ENCODE data around the gene BTLA. TPM values are rescaled to one million over a fixed set of nuclear protein-coding genes. Genes with fewer than 3 reads are reported as not detected.
"Not testable (repeated sequence)": the region's sequence is repeated elsewhere in the genome, so short reads cannot be mapped to it uniquely, and the experiment has no call there.

Gene BTLA
- total RNA-seq, 1 donor from 2014 or later = not detected

DNA sequence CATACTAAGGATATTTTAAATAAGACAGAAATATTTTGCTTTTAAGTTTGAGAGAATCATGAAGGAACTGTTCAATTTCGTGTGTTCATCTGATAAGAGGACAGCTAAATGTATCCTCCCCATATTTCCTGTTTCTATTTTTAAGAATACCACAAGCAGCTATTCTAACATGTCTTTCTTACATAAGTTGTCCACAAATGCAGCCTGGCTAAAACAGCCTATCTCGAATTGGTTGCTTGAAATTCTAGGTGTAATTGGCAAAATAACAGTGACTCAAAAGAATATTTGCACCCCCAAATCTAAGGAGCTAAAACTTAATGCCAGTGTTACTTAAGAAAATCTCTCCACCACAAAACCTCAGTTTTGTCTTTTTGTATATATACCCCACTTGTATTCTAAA, 35.0 kb downstream of the BTLA start:
- H3K4me3 Mint-ChIP-seq (ENCODE audit: unreplicated experiment) = no peak overlapping the region
- no peak overlapping the region for H3K27ac Mint-ChIP-seq (ENCODE audit: unreplicated experiment)
- TF ChIP-seq, protein P1, sequence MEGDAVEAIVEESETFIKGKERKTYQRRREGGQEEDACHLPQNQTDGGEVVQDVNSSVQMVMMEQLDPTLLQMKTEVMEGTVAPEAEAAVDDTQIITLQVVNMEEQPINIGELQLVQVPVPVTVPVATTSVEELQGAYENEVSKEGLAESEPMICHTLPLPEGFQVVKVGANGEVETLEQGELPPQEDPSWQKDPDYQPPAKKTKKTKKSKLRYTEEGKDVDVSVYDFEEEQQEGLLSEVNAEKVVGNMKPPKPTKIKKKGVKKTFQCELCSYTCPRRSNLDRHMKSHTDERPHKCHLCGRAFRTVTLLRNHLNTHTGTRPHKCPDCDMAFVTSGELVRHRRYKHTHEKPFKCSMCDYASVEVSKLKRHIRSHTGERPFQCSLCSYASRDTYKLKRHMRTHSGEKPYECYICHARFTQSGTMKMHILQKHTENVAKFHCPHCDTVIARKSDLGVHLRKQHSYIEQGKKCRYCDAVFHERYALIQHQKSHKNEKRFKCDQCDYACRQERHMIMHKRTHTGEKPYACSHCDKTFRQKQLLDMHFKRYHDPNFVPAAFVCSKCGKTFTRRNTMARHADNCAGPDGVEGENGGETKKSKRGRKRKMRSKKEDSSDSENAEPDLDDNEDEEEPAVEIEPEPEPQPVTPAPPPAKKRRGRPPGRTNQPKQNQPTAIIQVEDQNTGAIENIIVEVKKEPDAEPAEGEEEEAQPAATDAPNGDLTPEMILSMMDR (IDR thresholded peaks at IDR 0.05; ENCODE audit: partially characterized antibody, unreplicated experiment) = no peak
- no peak for DNase-seq
- no peaks in the 10 kb centered on the region for H3K36me3 Mint-ChIP-seq (ENCODE audit: unreplicated experiment)
- H3K27me3 Mint-ChIP-seq (ENCODE audit: unreplicated experiment) = no peaks in the 10 kb centered on the region
- no peaks in the 10 kb centered on the region for H3K9me3 Mint-ChIP-seq (ENCODE audit: unreplicated experiment)
- no peaks in the 10 kb centered on the region for H3K4me1 Mint-ChIP-seq (ENCODE audit: low read depth, unreplicated experiment)

DNA sequence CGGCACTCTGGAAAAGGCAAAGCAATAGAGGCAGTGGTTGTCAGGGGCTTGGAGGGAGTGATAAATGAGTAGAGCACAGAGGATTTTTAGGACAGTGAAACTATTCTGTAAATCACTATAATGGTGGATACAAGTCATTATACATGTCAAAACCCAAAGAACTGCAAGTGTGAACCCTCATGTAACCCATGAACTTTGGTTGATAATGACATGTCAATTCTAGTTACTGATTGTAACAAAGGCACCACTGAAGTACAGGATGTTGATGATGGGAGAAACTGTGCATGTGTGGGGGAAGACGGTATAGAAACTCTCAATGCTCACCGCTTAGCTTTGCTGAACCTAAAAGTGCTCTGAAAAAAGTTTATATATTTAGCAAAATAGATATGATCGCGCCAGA, 36.0 kb downstream of the BTLA start:
- no peaks in the 10 kb centered on the region for H3K4me1 Mint-ChIP-seq (ENCODE audit: low read depth, unreplicated experiment)
- no peaks in the 10 kb centered on the region for H3K36me3 Mint-ChIP-seq (ENCODE audit: unreplicated experiment)
- DNase-seq = no peak
- no peaks in the 10 kb centered on the region for H3K27me3 Mint-ChIP-seq (ENCODE audit: unreplicated experiment)
- no peak overlapping the region for H3K4me3 Mint-ChIP-seq (ENCODE audit: unreplicated experiment)
- H3K27ac Mint-ChIP-seq (ENCODE audit: unreplicated experiment) = no peak overlapping the region
- no peaks in the 10 kb centered on the region for H3K9me3 Mint-ChIP-seq (ENCODE audit: unreplicated experiment)
- TF ChIP-seq, protein P1 (IDR thresholded peaks at IDR 0.05; ENCODE audit: partially characterized antibody, unreplicated experiment) = no peak

DNA sequence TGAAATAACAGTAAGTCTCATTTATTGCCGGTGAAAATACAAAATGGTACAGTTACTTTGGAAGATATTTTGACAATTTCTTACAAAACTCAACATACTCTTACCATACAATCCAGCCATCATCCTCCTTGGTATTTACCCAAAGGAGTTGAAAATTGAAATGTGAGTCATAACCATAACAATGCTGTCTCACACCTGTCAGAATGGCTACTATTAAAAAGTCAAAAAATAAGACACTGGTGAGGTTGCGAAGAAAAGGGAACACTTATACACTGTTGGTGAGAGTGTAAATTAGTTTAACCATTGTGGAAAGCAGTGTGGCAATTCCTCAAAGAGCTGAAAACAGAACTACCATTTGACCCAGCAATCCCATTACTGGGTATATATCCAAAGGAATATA, 37.5 kb downstream of the BTLA start:
- not testable (repeated sequence) for H3K27me3 Mint-ChIP-seq (ENCODE audit: unreplicated experiment); H3K36me3 Mint-ChIP-seq (ENCODE audit: unreplicated experiment); H3K27ac Mint-ChIP-seq (ENCODE audit: unreplicated experiment); H3K9me3 Mint-ChIP-seq (ENCODE audit: unreplicated experiment); DNase-seq; H3K4me1 Mint-ChIP-seq (ENCODE audit: low read depth, unreplicated experiment); H3K4me3 Mint-ChIP-seq (ENCODE audit: unreplicated experiment)

DNA sequence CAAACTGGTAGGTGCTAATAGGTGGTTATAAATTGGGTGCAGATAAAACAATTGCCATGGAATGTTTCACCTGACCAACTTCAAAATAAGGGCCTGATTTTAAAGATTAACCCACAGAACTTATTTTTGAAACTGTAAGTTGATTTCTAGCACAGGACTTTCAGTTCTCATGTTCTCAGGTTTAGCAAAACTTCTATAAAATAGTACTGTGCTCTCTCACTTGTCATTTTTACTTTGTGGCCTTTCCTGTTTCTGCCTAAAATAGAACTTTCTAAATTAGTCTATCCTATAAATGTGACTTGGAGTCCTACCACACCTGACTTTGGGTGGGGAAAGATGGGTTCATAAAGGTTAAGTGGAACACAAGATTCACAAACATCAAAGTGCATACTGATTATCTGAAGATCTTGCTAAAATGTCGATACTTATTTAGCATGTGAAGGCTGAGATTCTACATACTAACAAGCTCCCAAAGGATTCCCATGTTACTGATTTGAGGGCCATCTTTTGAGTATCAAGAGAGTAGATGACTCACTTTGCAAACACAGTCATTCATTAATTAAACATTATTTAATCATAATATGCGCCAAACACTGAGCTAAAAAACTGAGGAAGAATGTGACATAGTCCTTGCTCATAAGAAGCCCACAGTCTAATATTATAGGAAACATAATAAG, 38.6 kb downstream of the BTLA start:
- no peak overlapping the region for H3K4me3 Mint-ChIP-seq (ENCODE audit: unreplicated experiment)
- no peak overlapping the region for H3K27ac Mint-ChIP-seq (ENCODE audit: unreplicated experiment)
- DNase-seq = no peak
- no peaks in the 10 kb centered on the region for H3K9me3 Mint-ChIP-seq (ENCODE audit: unreplicated experiment)
- no peaks in the 10 kb centered on the region for H3K4me1 Mint-ChIP-seq (ENCODE audit: low read depth, unreplicated experiment)
- H3K27me3 Mint-ChIP-seq (ENCODE audit: unreplicated experiment) = no peaks in the 10 kb centered on the region
- H3K36me3 Mint-ChIP-seq (ENCODE audit: unreplicated experiment) = no peaks in the 10 kb centered on the region
- TF ChIP-seq, protein P1 (IDR thresholded peaks at IDR 0.05; ENCODE audit: partially characterized antibody, unreplicated experiment) = no peak

DNA sequence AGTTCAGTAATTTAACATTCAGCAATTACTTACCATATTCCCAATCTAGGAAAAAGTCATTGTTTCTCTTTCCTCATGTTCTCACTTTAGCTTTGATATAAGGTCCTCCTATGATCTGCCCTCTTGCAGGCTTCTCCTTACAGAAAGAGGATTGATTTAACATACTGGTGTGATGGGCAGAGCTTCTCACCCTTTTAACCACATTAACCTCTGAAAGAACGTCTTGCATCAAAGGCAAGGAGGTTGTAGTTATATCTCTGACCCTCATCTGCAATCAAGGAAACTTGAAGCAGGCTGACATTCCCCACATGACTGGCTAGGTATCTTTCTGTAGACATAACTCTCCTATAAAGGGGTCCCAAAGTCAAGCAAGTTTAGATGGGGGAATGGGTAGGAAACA, 39.5 kb downstream of the BTLA start:
- no peaks in the 10 kb centered on the region for H3K9me3 Mint-ChIP-seq (ENCODE audit: unreplicated experiment)
- H3K4me3 Mint-ChIP-seq (ENCODE audit: unreplicated experiment) = no peak overlapping the region
- no peak overlapping the region for H3K27ac Mint-ChIP-seq (ENCODE audit: unreplicated experiment)
- H3K36me3 Mint-ChIP-seq (ENCODE audit: unreplicated experiment) = no peaks in the 10 kb centered on the region
- no peaks in the 10 kb centered on the region for H3K27me3 Mint-ChIP-seq (ENCODE audit: unreplicated experiment)
- no peaks in the 10 kb centered on the region for H3K4me1 Mint-ChIP-seq (ENCODE audit: low read depth, unreplicated experiment)
- TF ChIP-seq, protein P1 (IDR thresholded peaks at IDR 0.05; ENCODE audit: partially characterized antibody, unreplicated experiment) = no peak
- no peak for DNase-seq

All from glutamatergic neuron (in vitro differentiated cells).